H1 (cell line): ENCODE results near the gene MAP10.
"Not testable (repeated sequence)": the region's sequence is repeated elsewhere in the genome, so short reads cannot be mapped to it uniquely, and the experiment has no call there.

ENCODE experiments used
- BRCA1 ChIP-seq: IDR thresholded peaks from 2 replicates; pipeline ENCODE4 v1.6.1; 2012; ENCODE audit warnings: low read depth, low read length, improper control_type of control experiment
- GABPA ChIP-seq: IDR thresholded peaks from 2 replicates; pipeline ENCODE4 v1.6.1; 2011; ENCODE audit warnings: mild to moderate bottlenecking, low read length, moderate library complexity, borderline replicate concordance; ENCODE audit not compliant: insufficient read depth
- NANOG ChIP-seq: IDR thresholded peaks from 2 replicates; pipeline ENCODE4 v1.6.1; 2011; ENCODE audit warnings: low read length, low read depth, mild to moderate bottlenecking, inconsistent platforms; ENCODE audit not compliant: insufficient read depth, poor library complexity, severe bottlenecking
- PHF8 ChIP-seq: fragments of 200-600 bp; sonication (generic); conservative IDR thresholded peaks from 2 replicates; pipeline ENCODE4 v1.7.1; 2012; ENCODE audit warnings: low read depth, mild to moderate bottlenecking, inconsistent platforms, low read length, moderate library complexity
- TF ChIP-seq, protein P1 (sequence below), 3 experiments: IDR thresholded peaks; 1 replicate in 2 of 3; 2 replicates in 1 of 3; pipeline versions ENCODE4 v1.5.1 to v1.6.1; 2011; ENCODE audit warnings: low read length in 3 of 3, mild to moderate bottlenecking in 3 of 3, inconsistent platforms in 2 of 3, low read depth in 1 of 3, moderate library complexity in 1 of 3; ENCODE audit not compliant: insufficient read depth in 1 of 3; ENCODE audit errors: control extremely low read depth in 1 of 3

DNA sequence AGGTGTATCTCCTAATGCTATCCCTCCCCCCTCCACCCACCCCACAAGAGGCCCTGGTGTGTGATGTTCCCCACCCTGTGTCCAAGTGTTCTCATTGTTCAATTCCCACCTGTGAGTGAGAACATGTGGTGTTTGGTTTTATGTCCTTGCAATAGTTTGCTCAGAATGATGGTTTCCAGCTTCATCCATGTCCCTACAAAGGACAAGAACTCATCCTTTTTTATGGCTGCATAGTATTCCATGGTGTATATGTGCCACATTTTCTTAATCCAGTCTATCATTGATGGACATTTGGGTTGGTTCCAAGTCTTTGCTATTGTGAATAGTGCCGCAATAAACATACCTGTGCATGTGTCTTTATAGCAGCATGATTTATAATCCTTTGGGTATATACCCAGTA is 19.6 kb upstream of the MAP10 start:
- TF ChIP-seq NANOG, GABPA, BRCA1, PHF8: not testable (repeated sequence)
- TF ChIP-seq, protein P1, sequence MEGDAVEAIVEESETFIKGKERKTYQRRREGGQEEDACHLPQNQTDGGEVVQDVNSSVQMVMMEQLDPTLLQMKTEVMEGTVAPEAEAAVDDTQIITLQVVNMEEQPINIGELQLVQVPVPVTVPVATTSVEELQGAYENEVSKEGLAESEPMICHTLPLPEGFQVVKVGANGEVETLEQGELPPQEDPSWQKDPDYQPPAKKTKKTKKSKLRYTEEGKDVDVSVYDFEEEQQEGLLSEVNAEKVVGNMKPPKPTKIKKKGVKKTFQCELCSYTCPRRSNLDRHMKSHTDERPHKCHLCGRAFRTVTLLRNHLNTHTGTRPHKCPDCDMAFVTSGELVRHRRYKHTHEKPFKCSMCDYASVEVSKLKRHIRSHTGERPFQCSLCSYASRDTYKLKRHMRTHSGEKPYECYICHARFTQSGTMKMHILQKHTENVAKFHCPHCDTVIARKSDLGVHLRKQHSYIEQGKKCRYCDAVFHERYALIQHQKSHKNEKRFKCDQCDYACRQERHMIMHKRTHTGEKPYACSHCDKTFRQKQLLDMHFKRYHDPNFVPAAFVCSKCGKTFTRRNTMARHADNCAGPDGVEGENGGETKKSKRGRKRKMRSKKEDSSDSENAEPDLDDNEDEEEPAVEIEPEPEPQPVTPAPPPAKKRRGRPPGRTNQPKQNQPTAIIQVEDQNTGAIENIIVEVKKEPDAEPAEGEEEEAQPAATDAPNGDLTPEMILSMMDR (IDR thresholded peaks at IDR 0.05; ENCODE audit: control extremely low read depth in 1 of 3, insufficient read depth in 1 of 3, low read depth in 1 of 3, low read length in 3 of 3), result not testable (repeated sequence)
